ENCODE measurements around the gene E2F2.

DNA sequence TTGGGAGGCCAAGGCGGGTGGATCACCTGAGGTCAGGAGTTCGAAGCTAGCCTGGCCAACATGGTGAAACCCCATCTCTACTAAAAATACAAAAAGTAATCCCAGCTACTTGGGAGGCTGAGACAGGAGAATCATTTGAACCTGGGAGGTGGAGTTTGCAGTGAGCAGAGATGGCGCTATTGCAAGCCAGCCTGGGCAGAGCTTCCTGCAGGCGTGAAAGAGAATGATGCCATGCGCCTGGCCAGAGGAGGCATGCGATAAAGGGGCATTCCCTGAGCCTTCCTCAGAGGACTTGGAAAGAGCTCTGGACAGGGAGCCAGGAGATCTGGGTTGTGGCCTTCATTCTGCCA, 3.2 kb downstream of the E2F2 start:
- TF ChIP-seq CTCF (conservative IDR thresholded peaks at IDR 0.05; ENCODE audit: low read length) (peak; percentile 56), EZH2phosphoT487 (IDR thresholded peaks at IDR 0.05; ENCODE audit: borderline replicate concordance) (no peak)
